ENCODE results near the gene GPR137C. TPM values are rescaled to one million over a fixed set of nuclear protein-coding genes. Genes with fewer than 3 reads are reported as not detected.

The GPR137C gene
- total RNA-seq, 4 donors from 2014 or later = 0.10 to 0.42 (median 0.38) TPM; not detected in 1

- Histone ChIP-seq H3K9me3 (no peaks in the 10 kb centered on the region), H3K27me3 (no peaks in the 10 kb centered on the region), H3K4me3 (no peak overlapping the region), H3K36me3 (peaks cover 0 to 48% of the 10 kb centered on the region in 2 donors), H3K4me1 (no peaks in the 10 kb centered on the region), H3K27ac (no peak overlapping the region)
- in situ Hi-C loops (cut with MboI; ENCODE audit: low sequenced_read_pairs in 4 of 4) = no loop called here
- no peak for DNase-seq
- TF ChIP-seq, protein P1, sequence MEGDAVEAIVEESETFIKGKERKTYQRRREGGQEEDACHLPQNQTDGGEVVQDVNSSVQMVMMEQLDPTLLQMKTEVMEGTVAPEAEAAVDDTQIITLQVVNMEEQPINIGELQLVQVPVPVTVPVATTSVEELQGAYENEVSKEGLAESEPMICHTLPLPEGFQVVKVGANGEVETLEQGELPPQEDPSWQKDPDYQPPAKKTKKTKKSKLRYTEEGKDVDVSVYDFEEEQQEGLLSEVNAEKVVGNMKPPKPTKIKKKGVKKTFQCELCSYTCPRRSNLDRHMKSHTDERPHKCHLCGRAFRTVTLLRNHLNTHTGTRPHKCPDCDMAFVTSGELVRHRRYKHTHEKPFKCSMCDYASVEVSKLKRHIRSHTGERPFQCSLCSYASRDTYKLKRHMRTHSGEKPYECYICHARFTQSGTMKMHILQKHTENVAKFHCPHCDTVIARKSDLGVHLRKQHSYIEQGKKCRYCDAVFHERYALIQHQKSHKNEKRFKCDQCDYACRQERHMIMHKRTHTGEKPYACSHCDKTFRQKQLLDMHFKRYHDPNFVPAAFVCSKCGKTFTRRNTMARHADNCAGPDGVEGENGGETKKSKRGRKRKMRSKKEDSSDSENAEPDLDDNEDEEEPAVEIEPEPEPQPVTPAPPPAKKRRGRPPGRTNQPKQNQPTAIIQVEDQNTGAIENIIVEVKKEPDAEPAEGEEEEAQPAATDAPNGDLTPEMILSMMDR (IDR thresholded peaks at IDR 0.05 in 4 of 5, conservative IDR thresholded peaks at IDR 0.05 in 1 of 5) = no peak
- TF ChIP-seq POLR2A (IDR thresholded peaks at IDR 0.05) = no peak
- intact Hi-C loops (cut with DNase I; ENCODE audit: low total_unique reads) = no loop called here
- no peak for ATAC-seq
Observed at GRCh38 chr14:52649511-52649910, 96.9 kb downstream of the GPR137C start.

- no peak for ATAC-seq
- intact Hi-C loops (cut with DNase I; ENCODE audit: low total_unique reads) (no loop called here), in situ Hi-C loops (cut with MboI; ENCODE audit: low sequenced_read_pairs in 4 of 4) (no loop called here)
- H3K27me3 ChIP-seq = no peaks in the 10 kb centered on the region
- H3K4me3 ChIP-seq = no peak overlapping the region
- H3K9me3 ChIP-seq = no peaks in the 10 kb centered on the region
- H3K27ac ChIP-seq = no peak overlapping the region
- TF ChIP-seq, protein P1 (IDR thresholded peaks at IDR 0.05 in 4 of 5, conservative IDR thresholded peaks at IDR 0.05 in 1 of 5) = no peak
- no peak for TF ChIP-seq POLR2A (IDR thresholded peaks at IDR 0.05)
- DNase-seq = no peak
- H3K36me3 ChIP-seq = peaks cover 0 to 45% of the 10 kb centered on the region in 2 donors
- no peaks in the 10 kb centered on the region for H3K4me1 ChIP-seq
Observed at GRCh38 chr14:52650774-52651173, 98.1 kb downstream of the GPR137C start.

DNA sequence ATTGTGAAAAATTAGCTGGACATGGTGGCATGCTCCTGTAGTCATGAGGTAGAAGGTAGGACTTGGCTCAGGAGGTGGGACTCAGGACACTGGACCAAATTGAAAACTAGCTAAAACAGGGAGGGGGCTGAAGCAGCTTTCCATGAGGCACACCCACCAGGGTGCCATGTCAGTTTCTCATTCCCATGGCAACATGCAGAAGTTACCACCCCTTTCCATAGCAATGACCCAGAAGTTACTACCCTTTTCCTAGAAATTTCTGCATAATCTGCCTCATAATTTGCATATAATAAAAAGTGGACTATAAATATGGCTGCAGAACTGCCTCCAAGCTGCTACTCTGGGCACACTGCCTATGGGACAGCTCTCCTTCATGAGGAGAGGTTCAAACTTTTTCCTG lies 104.3 kb downstream of the GPR137C start:
- no peaks in the 10 kb centered on the region for H3K4me1 ChIP-seq
- ATAC-seq = no peak
- H3K36me3 ChIP-seq = peaks cover 0 to 43% of the 10 kb centered on the region in 2 donors
- in situ Hi-C loops (cut with MboI; ENCODE audit: low sequenced_read_pairs in 4 of 4) = no loop called here
- H3K4me3 ChIP-seq = no peak overlapping the region
- H3K27ac ChIP-seq = no peak overlapping the region
- no peaks in the 10 kb centered on the region for H3K27me3 ChIP-seq
- DNase-seq = no peak
- H3K9me3 ChIP-seq = no peaks in the 10 kb centered on the region
- TF ChIP-seq, protein P1 (IDR thresholded peaks at IDR 0.05 in 4 of 5, conservative IDR thresholded peaks at IDR 0.05 in 1 of 5) = no peak
- TF ChIP-seq POLR2A (IDR thresholded peaks at IDR 0.05) = no peak
- intact Hi-C loops (cut with DNase I; ENCODE audit: low total_unique reads) = no loop called here

DNA sequence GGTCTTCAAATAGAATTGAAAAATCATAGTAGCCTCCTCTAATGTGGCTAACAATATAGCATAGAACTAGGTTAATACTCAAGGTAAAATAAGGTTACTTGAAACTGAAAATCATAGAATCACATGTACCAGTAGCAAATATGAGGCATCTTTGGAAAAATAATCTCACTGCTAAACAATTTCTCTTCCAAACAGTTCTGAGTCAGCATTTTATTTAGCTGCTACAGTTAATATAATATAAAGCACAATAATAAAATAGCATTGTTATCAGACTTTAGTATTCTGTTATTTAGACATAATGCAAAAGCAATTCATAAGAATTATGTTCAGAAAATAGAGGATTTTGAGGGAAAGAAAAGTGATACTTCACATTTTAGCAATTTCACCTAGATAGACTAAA lies 107.7 kb downstream of the GPR137C start:
- Histone ChIP-seq H3K9me3 (no peaks in the 10 kb centered on the region), H3K27me3 (no peaks in the 10 kb centered on the region), H3K36me3 (peaks cover 0 to 46% of the 10 kb centered on the region in 2 donors), H3K4me3 (no peak overlapping the region), H3K27ac (no peak overlapping the region), H3K4me1 (no peaks in the 10 kb centered on the region)
- ATAC-seq = no peak
- in situ Hi-C loops (cut with MboI; ENCODE audit: low sequenced_read_pairs in 4 of 4) (no loop called here), intact Hi-C loops (cut with DNase I; ENCODE audit: low total_unique reads) (no loop called here)
- DNase-seq = no peak
- TF ChIP-seq, protein P1 (IDR thresholded peaks at IDR 0.05 in 4 of 5, conservative IDR thresholded peaks at IDR 0.05 in 1 of 5) = no peak
- no peak for TF ChIP-seq POLR2A (IDR thresholded peaks at IDR 0.05)

GRCh38 chr14:52660832-52661231 lies 108.2 kb downstream of the GPR137C start:
- no peak for ATAC-seq
- in situ Hi-C loops (cut with MboI; ENCODE audit: low sequenced_read_pairs in 4 of 4) = no loop called here
- no peak overlapping the region for H3K27ac ChIP-seq

More at GRCh38 chr14:52660832-52661231, 108.2 kb downstream of the GPR137C start:
- H3K9me3 ChIP-seq = no peaks in the 10 kb centered on the region
- no peak overlapping the region for H3K4me3 ChIP-seq
- intact Hi-C loops (cut with DNase I; ENCODE audit: low total_unique reads) = no loop called here
- TF ChIP-seq POLR2A (IDR thresholded peaks at IDR 0.05) = no peak
- TF ChIP-seq, protein P1 (IDR thresholded peaks at IDR 0.05 in 4 of 5, conservative IDR thresholded peaks at IDR 0.05 in 1 of 5) = no peak
- H3K36me3 ChIP-seq = peaks cover 0 to 47% of the 10 kb centered on the region in 2 donors
- DNase-seq = no peak
- H3K4me1 ChIP-seq = no peaks in the 10 kb centered on the region
- H3K27me3 ChIP-seq = no peaks in the 10 kb centered on the region
